ENCODE data around the gene CPVL.

The CPVL gene

GRCh38 chr7:28981161-28981465 lies 165.2 kb downstream of the CPVL start:
- in situ Hi-C loops (cut with HindIII; ENCODE audit: low pct_unique_long_range_greater_than_20kb, low sequenced_read_pairs), result no loop called here
- no peak for DNase-seq (ENCODE audit: low read depth in 1 of 2, low spot score in 1 of 2)
- no peak for TF ChIP-seq JUND (IDR thresholded peaks at IDR 0.05; ENCODE audit: low read depth)

- in situ Hi-C loops (cut with HindIII; ENCODE audit: low pct_unique_long_range_greater_than_20kb, low sequenced_read_pairs), result no loop called here
- DNase-seq (ENCODE audit: low read depth in 1 of 2, low spot score in 1 of 2), result peak in 1 of 2 experiments; percentile 77
- TF ChIP-seq JUND (IDR thresholded peaks at IDR 0.05; ENCODE audit: low read depth), result no peak
Observed at GRCh38 chr7:28980451-28981160, 165.7 kb downstream of the CPVL start.

DNA sequence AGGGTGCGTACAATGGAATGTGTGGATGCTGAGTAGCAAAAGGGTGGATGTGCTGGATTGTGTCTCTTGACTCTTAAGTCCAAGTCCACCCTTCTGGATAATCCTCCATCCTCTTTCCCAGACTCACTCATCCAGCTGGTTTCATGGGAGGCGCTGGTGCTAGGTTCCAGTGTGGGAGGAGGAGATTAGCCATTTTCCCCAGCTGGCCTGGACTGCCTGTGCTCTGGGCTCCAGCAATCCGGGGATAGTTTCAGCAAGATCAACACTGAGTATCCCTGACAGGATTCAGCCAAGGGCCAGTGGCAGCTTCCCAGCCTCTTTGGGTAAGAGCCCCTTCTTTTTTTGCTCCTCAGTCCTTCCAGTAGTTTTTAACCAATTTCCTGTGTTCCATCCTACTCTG lies 166.6 kb downstream of the CPVL start:
- DNase-seq (ENCODE audit: low read depth in 1 of 2, low spot score in 1 of 2), result no peak
- no peak for TF ChIP-seq JUND (IDR thresholded peaks at IDR 0.05; ENCODE audit: low read depth)
- in situ Hi-C loops (cut with HindIII; ENCODE audit: low pct_unique_long_range_greater_than_20kb, low sequenced_read_pairs), result no loop called here

GRCh38 chr7:28977881-28978280 lies 168.5 kb downstream of the CPVL start:
- no peak for TF ChIP-seq JUND (IDR thresholded peaks at IDR 0.05; ENCODE audit: low read depth)
- in situ Hi-C loops (cut with HindIII; ENCODE audit: low pct_unique_long_range_greater_than_20kb, low sequenced_read_pairs), result no loop called here
- DNase-seq (ENCODE audit: low read depth in 1 of 2, low spot score in 1 of 2), result no peak

- no peak for TF ChIP-seq JUND (IDR thresholded peaks at IDR 0.05; ENCODE audit: low read depth)
- DNase-seq (ENCODE audit: low read depth in 1 of 2, low spot score in 1 of 2), result no peak
- in situ Hi-C loops (cut with HindIII; ENCODE audit: low pct_unique_long_range_greater_than_20kb, low sequenced_read_pairs), result no loop called here
Observed at GRCh38 chr7:28976022-28976421, 170.3 kb downstream of the CPVL start.

DNA sequence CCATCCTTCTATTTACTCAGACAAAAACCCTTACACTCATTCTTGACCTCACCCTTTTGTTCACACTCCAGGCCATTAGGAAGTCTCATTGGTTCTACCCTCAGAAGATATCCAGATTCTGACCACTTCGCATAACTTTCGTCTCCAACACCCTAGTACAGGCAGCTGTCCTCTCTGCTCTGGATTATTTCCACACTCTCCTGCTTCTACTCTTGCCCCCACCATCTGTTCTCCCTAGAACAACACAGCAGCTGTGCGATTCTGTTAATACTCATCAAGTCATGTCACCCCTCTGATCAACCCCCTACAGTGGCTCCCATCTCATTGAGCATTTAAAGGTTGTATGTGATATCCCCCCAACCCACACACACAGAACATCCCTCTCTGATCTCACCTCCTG lies 172.7 kb downstream of the CPVL start:
- DNase-seq (ENCODE audit: low read depth in 1 of 2, low spot score in 1 of 2), result no peak
- in situ Hi-C loops (cut with HindIII; ENCODE audit: low pct_unique_long_range_greater_than_20kb, low sequenced_read_pairs), result no loop called here
- TF ChIP-seq JUND (IDR thresholded peaks at IDR 0.05; ENCODE audit: low read depth), result no peak

GRCh38 chr7:28964056-28964455 lies 182.3 kb downstream of the CPVL start:
- peak in 1 of 2 experiments; percentile 89 for DNase-seq (ENCODE audit: low read depth in 1 of 2, low spot score in 1 of 2)
- in situ Hi-C loops (cut with HindIII; ENCODE audit: low pct_unique_long_range_greater_than_20kb, low sequenced_read_pairs), result no loop called here
- no peak for TF ChIP-seq JUND (IDR thresholded peaks at IDR 0.05; ENCODE audit: low read depth)

DNA sequence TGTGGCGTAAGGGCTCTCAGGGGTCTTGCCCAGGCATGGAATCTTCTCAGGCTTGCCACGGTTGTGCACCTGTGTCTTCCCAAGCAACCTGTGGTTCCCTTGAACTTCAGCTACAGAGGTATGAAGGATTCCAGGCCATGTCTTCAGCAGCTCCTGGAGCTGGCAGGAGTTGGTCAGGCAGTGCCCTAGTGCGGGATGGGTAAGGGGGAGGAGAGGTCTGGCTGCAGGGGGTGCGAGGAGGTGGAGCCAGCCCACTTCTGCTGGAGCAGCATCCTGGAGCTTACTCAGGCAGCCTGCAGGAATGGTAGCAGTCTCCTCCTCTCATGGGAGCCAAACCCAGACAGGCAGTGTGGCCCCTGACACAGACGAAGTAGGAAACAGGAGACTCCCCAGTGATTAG lies 184.4 kb downstream of the CPVL start:
- in situ Hi-C loops (cut with HindIII; ENCODE audit: low pct_unique_long_range_greater_than_20kb, low sequenced_read_pairs), result no loop called here
- TF ChIP-seq JUND (IDR thresholded peaks at IDR 0.05; ENCODE audit: low read depth), result no peak

DNA sequence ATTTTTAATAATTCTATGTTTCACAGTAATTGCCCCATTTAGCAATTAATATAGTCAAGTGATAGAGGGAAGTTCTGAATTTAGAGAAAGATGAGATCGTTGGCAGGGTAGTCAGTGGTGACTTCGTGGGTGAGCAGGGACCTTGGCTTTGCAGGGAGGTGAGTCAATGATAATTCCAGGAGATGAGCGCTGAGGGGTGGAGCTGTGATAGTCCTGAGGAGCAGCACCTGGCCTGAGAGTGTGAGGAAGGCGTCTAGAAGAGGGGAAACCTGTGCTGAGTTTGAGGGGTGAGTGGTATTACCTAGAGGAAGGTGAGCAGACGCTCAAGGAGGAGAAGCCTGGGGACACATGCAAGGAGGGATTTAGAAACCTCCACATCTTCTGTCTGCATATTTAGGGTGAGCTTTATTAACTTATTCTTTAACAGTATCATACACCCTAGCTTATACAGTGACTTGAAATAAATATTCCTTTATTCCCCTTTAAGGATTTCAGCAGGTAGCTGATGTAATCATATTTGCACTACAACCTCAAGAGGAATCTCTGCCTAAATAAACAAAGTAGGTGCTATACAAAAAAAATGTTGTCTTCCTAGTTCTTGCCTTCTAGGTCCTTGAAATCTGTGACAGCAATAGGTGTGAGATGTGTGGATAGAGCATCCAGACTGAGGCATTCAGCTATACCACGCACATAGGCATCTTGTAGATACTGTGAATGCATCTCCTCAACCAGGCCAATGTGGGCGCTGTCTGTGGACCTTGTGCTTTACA lies 186.1 kb downstream of the CPVL start:
- DNase-seq (ENCODE audit: low read depth in 1 of 2, low spot score in 1 of 2), result peak; percentile 66 to 94
- in situ Hi-C loops (cut with HindIII; ENCODE audit: low pct_unique_long_range_greater_than_20kb, low sequenced_read_pairs), result no loop called here
- no peak for TF ChIP-seq JUND (IDR thresholded peaks at IDR 0.05; ENCODE audit: low read depth)

More for the DNA sequence above, 184.4 kb downstream of the CPVL start:
- peak in 1 of 2 experiments; percentile 85 for DNase-seq (ENCODE audit: low read depth in 1 of 2, low spot score in 1 of 2)

DNA sequence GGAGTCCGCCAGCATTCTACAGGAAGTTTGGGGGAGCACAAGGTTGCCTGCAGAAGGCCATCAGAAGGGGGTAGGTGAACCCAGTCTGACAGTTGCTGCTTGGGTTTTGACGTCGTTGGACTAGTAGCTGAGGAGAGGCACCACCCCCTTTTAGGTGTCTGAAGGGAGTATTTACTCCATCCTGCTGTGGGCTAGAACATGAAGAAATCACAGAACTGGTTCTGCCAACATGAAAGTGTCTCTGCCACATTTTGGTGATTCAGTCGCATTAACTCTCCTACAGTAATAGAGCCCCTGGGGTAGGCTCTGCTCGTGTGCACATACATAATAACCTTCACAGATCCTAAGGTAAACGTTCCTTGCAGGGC lies 187.4 kb downstream of the CPVL start:
- peak; percentile 88 to 95 for DNase-seq (ENCODE audit: low read depth in 1 of 2, low spot score in 1 of 2)
- no peak for TF ChIP-seq JUND (IDR thresholded peaks at IDR 0.05; ENCODE audit: low read depth)
- in situ Hi-C loops (cut with HindIII; ENCODE audit: low pct_unique_long_range_greater_than_20kb, low sequenced_read_pairs), result no loop called here

- no peak for TF ChIP-seq JUND (IDR thresholded peaks at IDR 0.05; ENCODE audit: low read depth)
- in situ Hi-C loops (cut with HindIII; ENCODE audit: low pct_unique_long_range_greater_than_20kb, low sequenced_read_pairs), result no loop called here
- peak; percentile 93 to 95 for DNase-seq (ENCODE audit: low read depth in 1 of 2, low spot score in 1 of 2)
Observed at GRCh38 chr7:28958235-28958979, 187.9 kb downstream of the CPVL start, which contains the start of gene TRIL. Gene TRIL, minus strand, starts transcription at chr7:28958330. Its CDS starts 284 bp downstream, at chr7:28958046.

DNA sequence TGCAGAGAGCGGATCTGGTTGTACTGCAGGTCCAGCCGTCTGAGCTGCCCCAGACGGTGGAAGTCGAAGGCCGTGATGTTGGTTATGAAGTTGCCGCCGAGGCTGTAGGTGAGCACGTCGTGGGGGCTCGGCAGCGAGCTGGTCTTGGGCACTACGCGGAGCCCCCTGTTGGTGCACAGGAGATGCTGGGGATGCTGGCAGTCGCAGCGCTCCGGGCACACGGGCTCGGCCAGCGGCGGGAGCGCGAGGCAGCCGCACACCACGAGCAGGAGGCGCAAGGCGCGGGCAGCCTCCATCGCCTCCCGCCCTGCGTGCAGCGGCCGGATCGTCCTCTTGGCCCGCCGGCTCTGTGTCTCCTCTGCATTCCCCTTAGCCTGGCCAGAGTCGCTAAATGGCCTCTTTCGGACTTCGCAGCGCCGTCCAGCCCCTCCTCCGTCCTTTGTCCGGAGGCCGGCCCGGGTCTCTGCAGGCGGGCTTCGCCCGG lies 188.5 kb downstream of the CPVL start:
- DNase-seq (ENCODE audit: low read depth in 1 of 2, low spot score in 1 of 2), result peak; percentile 63 to 80
- TF ChIP-seq JUND (IDR thresholded peaks at IDR 0.05; ENCODE audit: low read depth), result no peak
- in situ Hi-C loops (cut with HindIII; ENCODE audit: low pct_unique_long_range_greater_than_20kb, low sequenced_read_pairs), result no loop called here
